Measurements from ENCODE around the gene TMEM108. TPM values are rescaled to one million over a fixed set of nuclear protein-coding genes. Genes with fewer than 3 reads are reported as not detected.

Gene TMEM108
- total RNA-seq, 2 donors from 2014 or later, result not detected

DNA sequence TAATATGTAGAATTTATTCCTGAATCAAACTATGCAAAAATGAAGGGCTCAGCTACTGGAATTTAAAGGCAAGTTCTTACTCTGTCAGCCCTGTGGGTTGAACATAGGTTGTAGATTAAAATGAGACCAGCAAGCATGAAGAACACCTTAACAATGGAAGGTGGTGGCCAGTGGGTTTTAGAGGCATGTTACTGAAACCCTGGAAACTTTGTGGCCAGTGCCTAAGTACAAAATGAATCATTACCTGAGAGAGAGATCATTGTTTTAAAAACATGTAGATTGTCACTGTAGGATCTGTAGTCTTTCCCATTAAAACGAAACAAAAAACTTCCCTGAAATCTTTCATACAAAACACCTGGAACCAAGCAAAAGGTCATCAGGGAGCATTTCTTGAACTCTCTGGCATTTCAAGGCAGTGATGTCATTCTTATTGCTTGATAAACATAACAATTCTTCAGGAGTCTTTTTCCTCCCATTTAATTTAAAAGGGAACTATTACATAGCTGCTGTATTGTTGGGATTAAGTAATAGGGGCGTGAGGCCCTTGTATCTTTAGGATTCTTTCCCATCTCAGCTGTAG is 51.8 kb downstream of the TMEM108 start:
- no peak overlapping the region for H3K27ac Mint-ChIP-seq
- ATAC-seq (no peak), DNase-seq (ENCODE audit: low spot score in 2 of 2) (no peak)
- no peaks in the 10 kb centered on the region for H3K36me3 Mint-ChIP-seq
- no peaks in the 10 kb centered on the region for H3K9me3 Mint-ChIP-seq

DNA sequence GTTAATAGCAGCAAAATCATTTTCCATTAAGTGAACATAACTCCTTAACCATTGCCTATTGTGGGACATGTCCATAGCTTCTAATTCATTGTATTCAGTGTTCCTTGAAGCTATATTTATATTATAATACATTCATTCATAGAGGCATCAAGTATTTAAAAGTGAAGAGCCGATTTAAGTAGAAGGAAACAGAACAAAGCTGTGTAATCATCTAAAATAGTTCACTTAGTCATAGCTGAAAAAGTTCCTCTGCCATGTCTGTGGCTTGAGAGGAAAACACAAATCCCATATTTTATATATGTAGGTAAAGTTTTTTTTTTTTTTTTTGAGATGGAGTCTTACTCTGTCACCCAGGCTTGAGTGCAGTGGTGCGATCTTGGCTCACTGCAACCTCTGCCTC is 54.5 kb downstream of the TMEM108 start:
- no peak for DNase-seq (ENCODE audit: low spot score in 2 of 2)
- Mint-ChIP-seq H3K36me3 (no peaks in the 10 kb centered on the region), H3K27ac (no peak overlapping the region), H3K9me3 (no peaks in the 10 kb centered on the region)
- ATAC-seq, result no peak

DNA sequence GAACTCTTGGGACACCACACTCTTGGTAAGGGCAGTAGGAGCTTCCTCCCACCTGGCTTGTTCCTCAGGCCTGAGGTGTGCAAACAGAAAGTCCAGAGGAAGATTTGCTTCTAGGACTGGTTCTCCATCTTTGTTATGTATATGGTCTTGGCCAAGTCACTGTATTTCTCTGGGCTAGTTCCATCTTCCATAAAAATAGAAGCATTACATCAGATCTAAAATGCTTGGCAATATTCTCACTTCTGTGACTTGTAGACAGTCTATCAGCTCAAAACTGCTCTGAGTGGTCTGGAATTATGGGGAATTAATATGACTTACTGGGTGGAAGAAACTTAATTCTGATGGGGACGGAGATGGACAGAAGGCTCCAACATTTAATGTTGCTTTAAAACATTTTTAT is 55.2 kb downstream of the TMEM108 start:
- Mint-ChIP-seq H3K9me3 (no peaks in the 10 kb centered on the region), H3K36me3 (no peaks in the 10 kb centered on the region), H3K27ac (no peak overlapping the region)
- ATAC-seq (no peak), DNase-seq (ENCODE audit: low spot score in 2 of 2) (no peak)

DNA sequence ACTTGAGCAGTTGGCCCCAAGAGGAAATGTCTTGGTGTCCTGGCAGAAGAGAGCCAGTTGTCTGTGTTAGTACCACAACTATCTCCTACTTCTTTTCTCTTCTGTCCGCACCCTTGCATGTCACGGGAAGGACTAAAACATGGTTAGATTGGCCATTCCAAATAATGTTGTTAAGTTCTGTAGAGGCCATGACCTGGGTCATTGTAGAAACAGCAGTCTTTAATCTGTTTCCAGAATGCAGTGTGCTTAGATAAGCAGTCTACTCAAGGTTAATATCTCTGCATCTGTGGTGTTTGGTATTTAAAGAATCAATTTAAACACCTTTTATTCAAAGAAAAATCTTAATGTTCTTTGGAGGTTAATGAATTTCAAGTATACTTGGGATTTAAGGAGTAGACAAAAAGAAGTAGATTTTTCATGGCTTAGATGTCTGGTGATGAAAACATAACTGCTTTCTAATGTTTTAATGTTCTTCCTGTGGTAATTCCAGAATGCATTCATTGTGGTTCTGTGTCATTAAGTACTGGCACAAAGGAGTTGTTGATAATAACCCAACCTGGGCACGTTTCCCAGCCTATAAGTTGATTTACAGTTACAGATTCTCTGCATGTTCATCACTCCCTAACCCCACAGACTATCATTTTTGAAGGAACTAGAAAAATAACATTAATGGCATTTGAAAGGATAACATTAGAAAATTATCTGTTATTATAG is 58.9 kb downstream of the TMEM108 start:
- no peaks in the 10 kb centered on the region for H3K9me3 Mint-ChIP-seq
- no peak overlapping the region for H3K27ac Mint-ChIP-seq
- DNase-seq (ENCODE audit: low spot score in 2 of 2) (no peak), ATAC-seq (no peak)
- H3K36me3 Mint-ChIP-seq, result no peaks in the 10 kb centered on the region

DNA sequence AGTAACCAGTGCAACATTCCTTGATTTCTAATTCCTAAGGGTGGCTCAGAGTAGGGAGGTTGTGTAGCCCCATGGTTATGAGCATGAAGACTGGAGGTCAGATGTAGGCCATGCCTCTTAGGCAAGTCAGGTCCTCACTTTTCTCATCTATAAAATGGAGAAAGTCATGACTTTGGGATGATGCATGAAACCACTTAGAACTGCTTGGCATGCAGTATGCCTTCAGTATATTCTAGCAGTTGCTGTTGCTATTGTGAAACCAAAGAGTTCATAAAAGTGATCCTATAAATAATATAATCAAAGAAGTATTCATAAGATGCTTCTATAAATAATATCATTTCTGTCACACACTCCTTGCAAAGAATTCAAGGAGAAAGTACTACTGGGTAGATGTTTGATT is 65.5 kb downstream of the TMEM108 start:
- H3K9me3 Mint-ChIP-seq, result no peaks in the 10 kb centered on the region
- ATAC-seq (no peak), DNase-seq (ENCODE audit: low spot score in 2 of 2) (no peak)
- no peaks in the 10 kb centered on the region for H3K36me3 Mint-ChIP-seq
- no peak overlapping the region for H3K27ac Mint-ChIP-seq

DNA sequence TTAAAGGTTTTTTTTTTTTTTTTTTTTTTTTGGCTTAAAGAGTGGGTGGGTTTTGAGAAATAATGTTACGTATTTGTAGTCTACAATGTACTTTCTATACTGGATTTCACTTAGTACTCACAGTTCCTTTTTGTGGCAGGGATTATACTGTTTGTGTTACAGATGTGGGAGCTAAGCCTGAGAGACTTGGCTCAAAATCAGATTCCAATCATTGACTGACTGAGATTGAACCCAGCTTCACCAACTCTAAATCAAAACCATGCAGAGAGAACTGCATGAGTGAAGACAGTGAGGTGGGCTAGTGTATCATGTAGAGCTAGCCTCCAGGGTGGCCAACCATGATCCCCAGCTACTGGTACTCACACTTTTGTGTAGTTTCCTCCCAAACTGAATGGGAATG is 68.0 kb downstream of the TMEM108 start:
- ATAC-seq (no peak), DNase-seq (ENCODE audit: low spot score in 2 of 2) (no peak)
- H3K27ac Mint-ChIP-seq, result no peak overlapping the region
- no peaks in the 10 kb centered on the region for H3K9me3 Mint-ChIP-seq
- H3K36me3 Mint-ChIP-seq, result no peaks in the 10 kb centered on the region

DNA sequence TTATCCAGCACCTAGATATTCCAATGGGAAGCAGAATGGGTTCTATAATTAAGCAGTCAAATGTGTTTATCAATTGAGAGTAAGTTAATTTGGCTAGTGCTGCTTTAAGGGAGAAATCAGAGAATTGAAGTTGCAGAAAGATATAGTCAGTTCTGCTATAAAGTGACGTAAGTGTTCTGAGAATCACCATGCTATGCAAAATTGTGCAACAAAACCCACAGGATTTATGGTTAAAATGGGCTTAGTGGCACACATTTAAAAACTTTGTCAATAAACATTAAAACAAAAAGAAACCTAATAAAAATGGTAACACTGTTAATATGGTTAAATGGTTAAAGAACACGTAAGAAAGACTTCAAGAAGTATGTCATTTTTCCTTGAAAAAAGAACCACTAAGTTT is 74.5 kb downstream of the TMEM108 start:
- ATAC-seq, result no peak
- no peaks in the 10 kb centered on the region for H3K9me3 Mint-ChIP-seq
- no peaks in the 10 kb centered on the region for H3K36me3 Mint-ChIP-seq

DNA sequence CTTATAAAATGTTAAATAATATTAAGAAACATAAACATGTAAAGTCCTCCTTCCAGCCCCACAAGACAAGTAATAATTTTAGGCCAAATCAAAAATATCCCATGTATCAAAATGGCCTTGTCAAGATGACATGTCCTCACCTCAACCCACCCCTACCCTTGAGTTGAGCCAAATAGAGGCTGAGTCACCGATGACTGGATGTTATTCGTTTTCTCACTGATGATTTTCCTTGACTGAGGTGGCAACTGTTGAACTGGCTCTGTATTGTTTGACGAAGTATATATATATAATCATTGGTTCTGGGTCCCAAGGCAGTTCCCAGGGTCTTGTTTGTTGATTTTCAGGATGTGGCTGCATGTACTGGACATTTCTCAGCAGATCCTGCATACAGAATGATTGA is 75.3 kb downstream of the TMEM108 start:
- DNase-seq (ENCODE audit: low spot score in 2 of 2) (no peak), ATAC-seq (no peak)
- H3K27ac Mint-ChIP-seq, result no peak overlapping the region
- no peaks in the 10 kb centered on the region for H3K36me3 Mint-ChIP-seq
- no peaks in the 10 kb centered on the region for H3K9me3 Mint-ChIP-seq

More for the DNA sequence above, 74.5 kb downstream of the TMEM108 start:
- DNase-seq (ENCODE audit: low spot score in 2 of 2), result no peak
- no peak overlapping the region for H3K27ac Mint-ChIP-seq

DNA sequence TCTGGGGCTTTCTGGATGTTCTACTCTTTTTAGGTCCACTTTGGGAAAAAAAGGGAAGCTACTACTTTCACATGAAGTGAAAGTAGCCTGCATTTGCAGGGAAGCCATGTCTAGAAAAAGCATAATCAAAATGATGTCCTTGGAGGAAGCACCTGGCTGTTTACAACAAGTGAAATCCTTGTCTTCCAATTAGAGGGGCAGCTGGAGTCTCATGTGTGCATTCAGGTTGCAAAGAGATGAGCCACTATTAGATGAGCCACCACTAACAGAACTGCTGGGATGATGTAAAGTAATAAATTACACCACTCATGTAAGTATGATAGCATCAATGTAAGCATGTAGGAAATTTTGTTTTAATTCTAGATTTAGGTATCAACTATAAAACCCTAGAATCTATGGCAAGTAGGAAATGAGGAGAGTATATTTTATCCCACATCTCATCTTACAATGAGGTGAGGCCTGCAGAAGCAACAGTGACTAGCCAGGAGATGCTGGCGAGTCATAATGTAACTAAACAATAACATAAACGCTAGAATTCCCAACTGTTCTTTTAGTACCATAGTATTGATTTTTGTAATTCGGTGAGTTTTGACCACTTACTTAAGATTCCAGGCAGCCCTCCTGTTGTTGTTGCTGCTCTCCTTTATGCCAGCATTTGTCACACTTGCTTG is 75.9 kb downstream of the TMEM108 start:
- H3K9me3 Mint-ChIP-seq, result no peaks in the 10 kb centered on the region
- ATAC-seq (no peak), DNase-seq (ENCODE audit: low spot score in 2 of 2) (no peak)
- H3K27ac Mint-ChIP-seq, result no peak overlapping the region
- H3K36me3 Mint-ChIP-seq, result no peaks in the 10 kb centered on the region

DNA sequence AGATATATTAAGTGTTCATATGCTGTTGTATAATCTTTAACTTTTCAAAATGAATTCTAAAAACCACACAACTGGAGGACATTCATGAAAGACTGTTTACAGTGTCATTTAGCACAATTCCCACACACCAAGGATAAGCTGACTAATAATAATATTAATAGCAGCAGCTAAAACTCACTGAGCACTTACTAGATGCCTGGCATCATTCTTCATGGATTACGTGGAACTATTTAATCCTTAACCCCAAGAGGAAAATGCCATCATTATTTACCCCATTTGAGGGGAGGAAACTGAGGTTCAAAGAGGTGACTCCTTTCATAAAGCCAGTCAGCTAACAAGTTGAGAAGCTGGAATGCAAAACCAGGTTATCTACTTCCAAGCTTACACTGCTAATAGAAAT is 77.0 kb downstream of the TMEM108 start:
- Mint-ChIP-seq H3K9me3 (no peaks in the 10 kb centered on the region), H3K27ac (no peak overlapping the region), H3K36me3 (no peaks in the 10 kb centered on the region)
- ATAC-seq (no peak), DNase-seq (ENCODE audit: low spot score in 2 of 2) (no peak)

DNA sequence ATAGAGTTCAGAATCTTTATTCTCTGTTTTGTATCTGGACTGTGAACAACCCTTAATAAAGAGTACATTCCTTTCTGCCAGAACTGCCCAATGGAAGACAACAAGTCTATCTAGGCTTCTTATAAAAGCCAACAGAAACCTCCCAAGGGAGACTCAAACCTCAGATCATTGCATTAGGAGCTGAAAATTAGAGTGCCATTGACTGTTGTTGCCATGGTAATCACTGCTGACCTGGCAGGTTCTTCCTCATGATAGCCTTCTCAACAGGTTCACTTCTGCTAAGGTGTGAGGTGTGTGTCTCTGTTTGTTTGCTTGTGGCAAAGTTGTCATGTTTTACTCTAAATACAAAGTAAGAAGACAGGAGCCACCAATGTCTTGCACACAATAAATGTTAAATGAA is 79.2 kb downstream of the TMEM108 start:
- Mint-ChIP-seq H3K9me3 (no peaks in the 10 kb centered on the region), H3K36me3 (no peaks in the 10 kb centered on the region), H3K27ac (no peak overlapping the region)
- no peak for ATAC-seq
- no peak for DNase-seq (ENCODE audit: low spot score in 2 of 2)

DNA sequence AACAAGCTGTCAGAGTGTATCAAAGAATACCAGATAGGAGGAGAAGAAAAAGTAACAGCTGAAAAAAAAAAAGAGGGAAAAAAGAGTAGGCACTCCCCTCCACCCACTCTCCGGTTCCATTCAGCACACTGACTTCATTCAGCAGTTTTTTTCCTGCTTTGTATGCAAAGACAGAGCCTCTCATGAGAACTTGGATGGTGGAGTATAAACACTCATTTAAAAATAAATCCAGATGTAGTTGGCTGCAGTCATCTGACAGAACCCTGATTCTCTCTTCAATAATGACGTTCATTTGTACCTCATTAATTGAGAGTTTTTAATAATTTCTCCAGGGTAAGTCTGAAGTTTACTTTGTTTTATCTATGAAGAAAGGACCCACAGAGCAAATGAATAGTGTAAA is 81.0 kb downstream of the TMEM108 start:
- Mint-ChIP-seq H3K27ac (no peak overlapping the region), H3K9me3 (no peaks in the 10 kb centered on the region), H3K36me3 (no peaks in the 10 kb centered on the region)
- ATAC-seq, result no peak
- no peak for DNase-seq (ENCODE audit: low spot score in 2 of 2)

DNA sequence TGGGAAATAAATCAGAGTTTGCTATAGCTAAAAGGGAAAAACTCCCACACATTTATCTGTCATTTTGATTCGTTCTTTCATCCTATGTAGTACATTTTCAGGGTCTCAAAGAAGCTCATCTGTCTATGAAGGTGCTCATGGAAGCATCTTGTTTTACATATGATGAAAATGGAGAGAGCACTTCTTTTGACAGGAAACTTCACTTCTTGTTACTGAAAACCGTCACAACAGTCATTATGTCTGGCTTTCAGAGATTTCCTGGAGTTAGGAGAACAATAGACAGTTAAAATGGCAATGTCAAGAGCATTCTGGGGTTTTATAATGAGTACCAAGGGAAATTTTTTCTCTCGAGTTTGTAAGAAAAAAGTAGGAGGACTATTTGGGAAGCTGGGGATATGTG is 83.3 kb downstream of the TMEM108 start:
- Mint-ChIP-seq H3K27ac (no peak overlapping the region), H3K9me3 (no peaks in the 10 kb centered on the region), H3K36me3 (no peaks in the 10 kb centered on the region)
- ATAC-seq (no peak), DNase-seq (ENCODE audit: low spot score in 2 of 2) (no peak)

DNA sequence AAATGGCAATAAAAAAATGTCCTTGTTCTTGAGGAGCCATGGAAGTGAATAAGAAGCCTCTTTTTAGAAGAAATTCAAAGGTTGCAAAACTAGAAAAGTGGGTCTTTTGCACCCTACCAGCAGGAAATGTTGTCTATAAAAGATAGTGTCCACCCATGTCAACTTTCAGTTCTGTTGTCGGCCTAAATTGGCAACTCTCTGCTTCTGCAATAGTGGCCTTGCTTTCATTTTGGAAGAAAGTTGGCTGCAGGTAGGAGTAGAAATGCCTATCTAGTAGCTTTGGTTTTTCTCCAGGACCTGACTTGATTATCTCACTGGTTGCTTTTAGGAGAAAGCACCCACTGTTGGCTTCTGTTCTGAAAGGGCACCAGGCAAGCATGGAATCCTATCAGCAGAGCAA is 85.4 kb downstream of the TMEM108 start:
- no peak for DNase-seq (ENCODE audit: low spot score in 2 of 2)
- Mint-ChIP-seq H3K9me3 (no peaks in the 10 kb centered on the region), H3K27ac (no peak overlapping the region), H3K36me3 (no peaks in the 10 kb centered on the region)
- ATAC-seq, result no peak

DNA sequence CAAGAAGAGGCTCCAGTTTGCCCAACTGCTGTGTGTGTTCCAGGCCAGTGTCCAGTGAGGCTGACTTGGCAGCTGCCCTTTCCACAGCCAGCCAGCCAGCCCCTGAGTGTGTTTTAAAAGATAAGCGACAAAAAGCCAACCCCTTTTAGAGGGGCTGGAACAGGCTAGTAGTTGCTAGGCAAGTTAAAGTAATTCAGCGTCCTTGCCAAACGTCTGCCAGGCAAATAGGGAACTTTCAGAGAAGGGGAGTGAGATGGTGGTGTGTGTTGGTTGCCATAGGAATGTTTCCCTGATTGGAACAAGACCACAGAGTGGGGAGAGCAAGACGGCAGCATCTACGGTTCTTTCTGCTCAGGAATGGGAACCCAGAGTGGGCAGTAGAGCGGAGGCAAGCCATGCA is 86.3 kb downstream of the TMEM108 start:
- Mint-ChIP-seq H3K9me3 (no peaks in the 10 kb centered on the region), H3K27ac (no peak overlapping the region), H3K36me3 (no peaks in the 10 kb centered on the region)
- DNase-seq (ENCODE audit: low spot score in 2 of 2) (no peak), ATAC-seq (no peak)

DNA sequence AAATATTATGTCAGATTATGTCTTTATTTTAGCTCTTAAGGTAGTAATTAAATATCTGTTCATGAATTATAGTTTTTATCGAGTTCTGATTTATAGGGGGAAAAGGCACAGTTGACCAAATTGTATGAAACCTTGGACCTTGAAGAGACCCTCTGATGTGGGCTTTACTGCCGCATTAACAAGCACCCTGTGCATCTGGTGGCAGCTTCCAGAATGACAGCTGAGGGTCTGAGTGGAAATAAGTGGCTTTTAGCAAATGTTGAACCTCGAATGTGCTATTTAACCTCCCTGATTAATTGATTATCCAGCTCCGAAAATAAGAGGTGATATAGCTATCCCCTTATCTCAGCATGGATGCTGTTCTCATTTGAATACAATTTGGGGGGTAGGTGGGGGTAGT is 87.0 kb downstream of the TMEM108 start:
- no peak for DNase-seq (ENCODE audit: low spot score in 2 of 2)
- ATAC-seq, result no peak
- Mint-ChIP-seq H3K27ac (no peak overlapping the region), H3K36me3 (no peaks in the 10 kb centered on the region), H3K9me3 (no peaks in the 10 kb centered on the region)

DNA sequence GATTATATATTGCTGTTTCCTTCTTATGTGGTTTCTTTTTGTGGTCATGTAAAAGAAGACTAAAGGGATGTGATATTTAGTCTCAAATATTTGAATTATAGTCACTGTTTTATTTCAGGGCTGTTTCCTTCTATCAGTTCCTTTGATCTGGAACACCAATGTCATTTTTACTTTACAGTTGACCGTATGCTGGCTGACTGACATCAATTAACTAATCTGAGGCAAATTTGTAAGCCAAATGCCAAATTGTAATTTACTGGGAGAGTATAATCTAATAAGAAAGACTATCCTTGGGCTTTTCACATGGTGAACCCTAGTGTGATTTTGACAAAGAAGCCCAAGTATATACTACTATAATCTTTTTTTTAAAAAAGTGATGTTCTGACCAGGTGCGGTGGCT is 87.6 kb downstream of the TMEM108 start:
- H3K27ac Mint-ChIP-seq, result no peak overlapping the region
- ATAC-seq (no peak), DNase-seq (ENCODE audit: low spot score in 2 of 2) (no peak)
- H3K36me3 Mint-ChIP-seq, result no peaks in the 10 kb centered on the region
- H3K9me3 Mint-ChIP-seq, result no peaks in the 10 kb centered on the region

DNA sequence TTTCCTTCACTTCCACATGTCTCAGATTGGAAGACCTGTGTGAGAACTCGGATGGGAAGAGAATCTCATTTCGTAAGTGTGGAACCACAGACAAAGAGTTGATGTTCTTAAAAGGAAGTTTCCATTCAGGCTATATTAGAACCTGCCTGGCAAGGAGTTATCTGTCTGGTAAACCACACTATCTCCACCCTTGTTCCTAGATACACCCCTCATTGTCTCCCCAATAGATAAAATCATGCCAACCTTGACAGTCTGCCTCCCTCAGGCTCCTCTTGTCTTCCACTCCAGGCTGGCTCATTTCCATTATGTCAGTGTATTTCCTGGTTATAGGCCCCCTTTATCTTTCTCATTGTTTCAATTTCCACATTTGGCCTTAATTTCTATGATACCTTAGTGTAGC is 89.2 kb downstream of the TMEM108 start:
- no peaks in the 10 kb centered on the region for H3K9me3 Mint-ChIP-seq
- DNase-seq (ENCODE audit: low spot score in 2 of 2) (no peak), ATAC-seq (no peak)
- no peaks in the 10 kb centered on the region for H3K36me3 Mint-ChIP-seq
- no peak overlapping the region for H3K27ac Mint-ChIP-seq

All from activated naive CD4-positive, alpha-beta T cell treated with anti-CD3 and anti-CD28 coated beads, Interleukin-2, amount 50 U/mL, for 72 hours (primary cell).